Esophagus squamous epithelium (tissue), 5 donors: ENCODE measurements around the gene POC1A. TPM values are rescaled to one million over a fixed set of nuclear protein-coding genes. Genes with fewer than 3 reads are reported as not detected.

Source experiments
- DNase-seq: peaks from one replicate; lab custom pipeline; 2025; lab: John Stamatoyannopoulos, UW
- H3K27ac ChIP-seq, 4 donors: fragments of 200-600 bp; sonication (generic); one replicate each; pipeline ENCODE4 v1.5.1; 2016 to 2019; ENCODE audit warnings: mild to moderate bottlenecking in 1 of 4
- H3K27me3 ChIP-seq, 4 donors: fragments of 200-600 bp; sonication (generic); 1 replicate in 3 of 4; 2 replicates in 1 of 4; pipeline versions ENCODE4 v1.5.1 to v1.6.0; 2017 to 2021; ENCODE audit warnings: antibody characterized with exemption in 1 of 4
- H3K36me3 ChIP-seq, 3 donors: fragments of 200-600 bp; sonication (generic); one replicate each; pipeline ENCODE4 v1.5.1; 2016 to 2019
- H3K4me1 ChIP-seq, 3 donors: fragments of 200-600 bp; sonication (generic); one replicate each; pipeline ENCODE4 v1.5.1; 2017 to 2019
- H3K4me3 ChIP-seq, 4 donors: fragments of 200-600 bp; sonication (generic); 1 replicate in 3 of 4; 2 replicates in 1 of 4; pipeline ENCODE4 v1.5.1; 2016 to 2019; ENCODE audit warnings: mild to moderate bottlenecking in 2 of 4, moderate library complexity in 1 of 4
- H3K9me3 ChIP-seq, 3 donors: fragments of 200-600 bp; sonication (generic); one replicate each; pipeline ENCODE4 v1.5.1; 2016 to 2019
- CTCF ChIP-seq, 6 experiments: fragments of 450-650 bp in 4 of 6; fragments of 200-600 bp in 2 of 6; sonication (generic) in 2 of 6; IDR thresholded peaks; one replicate each; pipeline ENCODE4 v1.5.1; 2016 to 2019; ENCODE audit warnings: antibody characterized with exemption in 6 of 6, mild to moderate bottlenecking in 4 of 6, moderate library complexity in 4 of 6
- POLR2A ChIP-seq, 4 donors: fragments of 450-650 bp; IDR thresholded peaks; one replicate each; pipeline ENCODE4 v1.6.1; 2017; ENCODE audit warnings: antibody characterized with exemption in 4 of 4, mild to moderate bottlenecking in 4 of 4, moderate library complexity in 3 of 4
- WGBS, 2 donors: methylation state at CpG; one replicate each; pipeline ENCODE4 v1.1.5; 2018; 5-methylcytosine and 5-hydroxymethylcytosine counted together
- intact Hi-C: fragments of 100-400 bp; cut with DNase I; formaldehyde crosslinking; loops from one replicate; pipeline ENCODE4 v1.15.0; 2022
- total RNA-seq, 4 donors: library from RNA; depleted of rRNA; stranded (reverse); fragments of >200 nt; gene quantifications; one replicate each; pipeline ENCODE4 v1.1.0, GENCODE V29; 2016
- donor health status: DM: yes; HTN: yes; CAD: no.

The POC1A gene
- total RNA-seq, 4 donors from 2014 or later, result 2.7 to 10.3 (median 4.8) TPM

DNA sequence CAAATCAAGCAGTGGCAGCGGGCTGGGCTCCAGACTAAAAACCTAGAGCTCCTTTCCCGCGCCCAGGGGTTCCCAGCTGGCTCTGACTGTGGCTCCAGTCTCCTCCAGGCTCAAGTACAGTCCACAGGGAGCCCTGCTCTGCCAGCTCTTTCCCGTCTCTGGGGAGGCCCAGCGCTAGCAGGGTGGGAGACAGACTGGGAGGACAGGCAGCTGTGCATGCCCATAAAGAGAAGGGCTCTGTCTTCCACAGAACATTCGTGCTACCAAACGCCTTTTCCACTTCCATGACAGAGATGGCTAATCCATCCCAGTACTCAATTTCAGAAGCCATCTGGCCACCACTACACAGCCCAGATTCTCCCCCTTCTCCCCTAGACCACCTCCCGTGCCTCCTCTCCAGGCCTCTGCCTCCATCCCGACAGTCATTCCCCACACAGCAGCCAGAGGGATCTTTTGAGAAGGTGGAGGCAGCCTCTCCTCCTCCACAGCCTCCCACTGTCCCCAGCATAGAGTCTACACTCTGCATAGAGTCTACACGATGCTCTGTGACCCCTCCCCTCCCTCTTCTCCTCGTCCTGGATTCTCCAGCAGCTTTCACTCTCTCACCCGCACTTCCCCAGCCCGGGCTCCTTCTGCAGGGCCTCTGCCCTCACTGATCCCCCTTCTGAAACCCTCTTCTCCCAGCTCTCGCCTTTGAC is 91.0 kb downstream of the POC1A start:
- Histone ChIP-seq H3K27me3 (no peaks in the 10 kb centered on the region), H3K4me3 (no peak overlapping the region), H3K4me1 (peaks cover 41 to 99% (median 77%) of the 10 kb centered on the region in 3 donors), H3K9me3 (no peaks in the 10 kb centered on the region), H3K27ac (peak overlapping the region; percentile 62 to 87 (median 78)), H3K36me3 (no peaks in the 10 kb centered on the region)
- no peak for TF ChIP-seq POLR2A (IDR thresholded peaks at IDR 0.05)
- TF ChIP-seq CTCF (IDR thresholded peaks at IDR 0.05), result peak in 1 of 6 experiments; percentile 17
- DNase-seq, result no peak
- WGBS, 2 donors, result 58 to 72% methylated on average over 9 of the region's 14 CpGs
- intact Hi-C loops, result no loop called here

- Histone ChIP-seq H3K4me1 (peaks cover 41 to 99% (median 76%) of the 10 kb centered on the region in 3 donors), H3K36me3 (no peaks in the 10 kb centered on the region), H3K27ac (peak overlapping the region; percentile 72 to 87 (median 81)), H3K27me3 (no peaks in the 10 kb centered on the region), H3K4me3 (no peak overlapping the region), H3K9me3 (no peaks in the 10 kb centered on the region)
- intact Hi-C loops, result no loop called here
- TF ChIP-seq POLR2A (IDR thresholded peaks at IDR 0.05) (no peak), CTCF (IDR thresholded peaks at IDR 0.05) (no peak)
- WGBS, 2 donors, result 17 to 27% methylated on average over 1 to 2 of the region's 5 CpGs
- DNase-seq, result no peak
These were observed 91.7 kb downstream of the POC1A start for GRCh38 chr3:52062505-52062904.

GRCh38 chr3:52061121-52061910 is 92.9 kb downstream of the POC1A start:
- Histone ChIP-seq H3K36me3 (no peaks in the 10 kb centered on the region), H3K27ac (peak overlapping the region; percentile 72 to 87 (median 81)), H3K27me3 (no peaks in the 10 kb centered on the region), H3K9me3 (no peaks in the 10 kb centered on the region), H3K4me3 (no peak overlapping the region), H3K4me1 (peaks cover 41 to 95% (median 66%) of the 10 kb centered on the region in 3 donors)
- WGBS, 2 donors, result 53 to 65% methylated on average over 2 to 4 of the region's 4 CpGs
- intact Hi-C loops, result no loop called here
- TF ChIP-seq CTCF (IDR thresholded peaks at IDR 0.05) (no peak), POLR2A (IDR thresholded peaks at IDR 0.05) (no peak)
- no peak for DNase-seq

DNA sequence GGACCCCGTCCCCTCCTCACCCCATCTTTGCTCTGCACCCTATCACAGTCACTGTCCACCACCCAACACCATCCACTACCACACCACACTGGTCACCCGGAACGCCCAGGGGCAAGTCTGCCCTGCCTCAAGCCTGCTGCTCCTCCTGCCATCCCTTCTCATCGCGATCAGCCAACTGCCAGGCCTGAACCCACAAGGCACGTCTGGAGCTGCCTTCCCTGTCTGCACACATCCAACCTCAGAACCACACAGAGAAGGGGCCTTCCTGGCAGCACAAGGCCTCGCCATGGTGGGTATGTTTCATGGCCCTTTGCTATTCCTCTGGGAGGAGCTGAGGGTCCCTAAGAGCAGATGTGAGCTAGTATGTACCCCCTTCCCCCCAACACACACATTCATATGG is 94.4 kb downstream of the POC1A start:
- no peaks in the 10 kb centered on the region for H3K9me3 ChIP-seq
- intact Hi-C loops, result loop anchor here (10.0 kb wide), 1 partner anchor 65 kb away; no protein-coding TSS in a partner anchor
- peaks cover 35 to 90% (median 55%) of the 10 kb centered on the region in 3 donors for H3K4me1 ChIP-seq
- H3K36me3 ChIP-seq, result no peaks in the 10 kb centered on the region
- peak overlapping the region; percentile 72 to 87 (median 81) for H3K27ac ChIP-seq
- H3K4me3 ChIP-seq, result no peak overlapping the region
- DNase-seq, result no peak
- TF ChIP-seq CTCF (IDR thresholded peaks at IDR 0.05) (no peak), POLR2A (IDR thresholded peaks at IDR 0.05) (no peak)
- WGBS, 2 donors, result 45 to 70% methylated on average over 6 of the region's 7 CpGs
- no peaks in the 10 kb centered on the region for H3K27me3 ChIP-seq
